Fibroblast of villous mesenchyme (primary cell): ENCODE data around the gene PHF1. TPM values are rescaled to one million over a fixed set of nuclear protein-coding genes. Genes with fewer than 3 reads are reported as not detected.

Experiments used
- DNase-seq: peaks from one replicate; pipeline ENCODE4 v3.0.0-alpha.2; 2010; ENCODE audit warnings: low read depth
- H3K4me3 ChIP-seq: 2 replicates; pipeline ENCODE4 v1.5.1; 2011; ENCODE audit warnings: low read depth, mild to moderate bottlenecking, low read length
- CTCF ChIP-seq: IDR thresholded peaks from 2 replicates; pipeline ENCODE4 v1.5.1; 2012; ENCODE audit warnings: low read depth, mild to moderate bottlenecking, low read length; ENCODE audit not compliant: insufficient read depth
- total RNA-seq: library from RNA; depleted of rRNA; stranded (reverse); fragments of >200 nt; gene quantifications from 2 replicates; pipeline ENCODE4 v1.2.3, GENCODE V29; 2012

Gene PHF1
- total RNA-seq, 1 donor, result 30.2 TPM

- peak overlapping the region; percentile 93 for H3K4me3 ChIP-seq
- peak; percentile 82 for DNase-seq
- no peak for TF ChIP-seq CTCF
These were observed 6.5 kb downstream of the PHF1 start for GRCh38 chr6:33417128-33417902.

DNA sequence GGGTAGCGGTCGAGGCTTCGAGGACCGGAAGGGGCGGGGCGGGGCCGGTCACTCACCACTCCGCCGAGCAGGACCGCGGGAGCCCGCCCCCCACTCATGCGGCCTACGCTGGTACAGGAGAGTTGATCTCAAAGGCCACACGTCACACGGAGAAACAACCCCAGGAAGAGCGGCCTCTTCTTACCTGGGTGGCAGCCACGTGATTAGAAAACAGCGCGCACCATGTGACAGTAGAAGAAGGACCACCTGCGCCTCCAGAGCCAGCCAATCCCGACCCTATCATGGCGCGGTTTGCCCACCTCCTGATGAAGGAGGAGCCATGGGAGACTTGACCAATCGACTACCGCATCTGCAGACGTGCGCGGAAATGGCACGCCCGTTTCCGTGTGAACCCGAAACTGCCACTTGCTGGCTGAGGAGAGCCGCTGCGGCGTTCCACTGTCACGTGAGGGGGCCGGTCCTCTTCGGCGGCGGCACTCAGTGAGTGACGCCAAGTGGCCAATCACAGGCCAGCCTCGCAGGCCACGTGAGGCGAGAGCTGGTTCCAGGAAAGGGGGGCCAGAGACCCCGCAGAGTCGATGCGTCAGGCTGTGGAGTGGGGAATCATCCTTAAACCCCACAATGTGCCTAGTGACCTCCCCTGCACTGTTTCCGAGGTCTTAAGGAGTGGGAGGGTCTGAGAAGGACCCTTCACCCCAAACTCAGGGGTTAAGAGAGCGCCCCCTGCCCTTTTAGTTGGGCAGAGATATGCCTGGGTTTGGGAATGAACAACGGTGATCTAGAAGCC lies 7.3 kb downstream of the PHF1 start, which contains the start of gene CUTA:
Gene CUTA, minus strand, starts transcription at position 205 of the 787 bp plus-strand sequence. Its CDS starts 107 bp downstream, at position 98.
- peak within 1 kb of the TSS; percentile 93 for H3K4me3 ChIP-seq
- peak; percentile 100 for DNase-seq
- TF ChIP-seq CTCF, result peak; percentile 17

DNA sequence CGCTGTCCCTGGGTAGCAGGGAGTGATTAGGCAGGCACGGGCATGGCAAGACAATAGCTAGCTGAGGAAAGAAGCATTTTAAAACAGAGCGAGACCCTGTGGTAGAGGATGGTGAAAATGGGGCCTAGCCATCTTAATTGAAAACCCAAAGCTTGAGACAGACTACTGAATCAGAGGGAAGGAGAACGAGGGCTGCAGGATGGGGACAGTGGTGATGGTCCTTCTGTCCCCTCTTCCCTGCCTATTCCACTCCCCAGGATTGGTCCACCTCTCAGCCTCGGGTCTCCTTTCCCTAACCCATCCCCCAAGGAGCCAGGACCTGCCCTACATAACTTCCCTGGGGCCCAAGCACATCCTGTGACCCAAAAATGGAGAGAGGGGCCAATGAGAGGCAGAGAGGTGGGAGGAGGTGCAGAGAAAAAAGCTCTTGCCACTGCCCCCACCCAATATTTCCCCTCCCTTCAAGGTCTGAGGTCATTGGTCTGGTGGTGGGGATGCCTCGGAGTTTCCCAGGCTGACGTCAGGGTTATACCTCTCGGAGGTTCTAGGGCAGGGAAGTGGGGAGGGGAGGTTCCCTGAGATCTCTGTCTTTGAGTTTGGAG lies 8.0 kb downstream of the PHF1 start:
- peak; percentile 52 for DNase-seq
- H3K4me3 ChIP-seq, result peak overlapping the region; percentile 55
- TF ChIP-seq CTCF, result no peak

GRCh38 chr6:33419580-33420490 lies 9.0 kb downstream of the PHF1 start, which contains the start of gene SYNGAP1:
Gene SYNGAP1, plus strand, starts transcription at chr6:33420065. Its CDS starts 200 bp downstream, at chr6:33420265.
- DNase-seq, result peak; percentile 67
- no peak for TF ChIP-seq CTCF
- H3K4me3 ChIP-seq, result peak within 1 kb of the TSS; percentile 61

DNA sequence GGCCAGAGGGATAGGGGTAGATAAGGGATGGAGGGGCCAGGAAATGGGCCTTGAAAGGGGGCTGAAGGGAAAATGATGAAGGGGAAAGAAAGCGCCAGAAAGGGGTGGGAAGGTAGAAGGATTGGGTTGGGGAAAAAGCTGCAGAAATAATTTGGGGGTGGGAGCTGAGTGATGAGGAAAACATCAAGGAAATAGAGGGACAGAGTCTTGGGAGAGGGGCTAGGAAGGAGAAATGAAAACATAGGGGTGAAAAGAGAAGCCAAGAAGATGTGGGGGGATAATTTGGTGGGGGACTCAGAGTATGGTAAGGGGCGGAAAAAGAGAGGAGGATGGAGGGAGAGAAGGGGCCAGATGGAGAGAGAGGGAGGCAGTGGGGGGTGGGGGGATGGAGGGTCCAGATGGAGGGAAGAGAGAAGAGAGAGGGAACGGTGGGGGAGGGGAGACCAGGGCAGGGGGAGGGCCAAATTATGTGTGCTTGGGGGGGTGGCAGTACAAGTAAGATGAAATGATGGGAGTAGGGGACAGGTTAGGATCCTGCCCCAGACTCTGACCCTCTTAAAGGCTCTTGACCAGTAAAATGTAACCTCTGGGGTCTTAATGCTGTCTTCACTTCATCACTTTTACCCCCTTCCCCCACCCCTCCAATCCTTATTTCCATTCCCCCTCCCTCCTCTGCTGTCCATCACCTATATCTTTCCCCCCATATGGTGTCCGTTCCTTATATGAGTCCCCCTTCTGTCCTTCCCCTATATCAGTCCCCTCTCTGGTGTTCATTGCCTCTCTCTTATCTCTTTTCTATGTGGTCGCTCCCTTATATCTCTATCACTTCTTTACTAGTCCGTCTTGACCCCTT lies 9.9 kb downstream of the PHF1 start:
- H3K4me3 ChIP-seq, result peak overlapping the region; percentile 61
- DNase-seq, result no peak
- TF ChIP-seq CTCF, result no peak
